Lower leg skin (tissue), 4 donors: ENCODE measurements around the gene PGAM5. TPM values are rescaled to one million over a fixed set of nuclear protein-coding genes. Genes with fewer than 3 reads are reported as not detected.
"Not testable (repeated sequence)": the region's sequence is repeated elsewhere in the genome, so short reads cannot be mapped to it uniquely, and the experiment has no call there.

Source experiments
- DNase-seq, 2 donors: peaks; one replicate each; pipeline ENCODE4 v3.0.0-alpha.2; 2019; ENCODE audit warnings: low spot score in 2 of 2
- H3K4me3 ChIP-seq: fragments of 200-600 bp; sonication (generic); 2 replicates; pipeline ENCODE4 v1.5.1; 2017; ENCODE audit warnings: mild to moderate bottlenecking, low read depth; ENCODE audit not compliant: poor library complexity, severe bottlenecking
- POLR2A ChIP-seq, 2 donors: fragments of 450-650 bp; IDR thresholded peaks; one replicate each; pipeline ENCODE4 v1.6.1; 2016 to 2017; ENCODE audit warnings: antibody characterized with exemption in 2 of 2, mild to moderate bottlenecking in 1 of 2, moderate library complexity in 1 of 2
- WGBS, 2 donors: methylation state at CpG; one replicate each; pipeline ENCODE4 v1.1.5; 2018; 5-methylcytosine and 5-hydroxymethylcytosine counted together
- intact Hi-C: fragments of 100-400 bp; cut with DNase I; formaldehyde crosslinking; loops from one replicate; pipeline ENCODE4 v1.15.0; 2023; ENCODE audit warnings: low total_unique reads
- total RNA-seq, 4 donors: library from RNA; depleted of rRNA; stranded (reverse); fragments of >200 nt; gene quantifications; one replicate each; pipeline ENCODE4 v1.1.0, GENCODE V29; 2016
- TF ChIP-seq, protein P1 (sequence below), 3 donors: fragments of 450-650 bp; IDR thresholded peaks; one replicate each; pipeline ENCODE4 v1.5.1; 2016; ENCODE audit warnings: antibody characterized with exemption in 3 of 3, mild to moderate bottlenecking in 3 of 3, moderate library complexity in 2 of 3

PGAM5 gene
- total RNA-seq, 4 donors from 2014 or later = 28.1 to 54.6 (median 32.8) TPM

DNA sequence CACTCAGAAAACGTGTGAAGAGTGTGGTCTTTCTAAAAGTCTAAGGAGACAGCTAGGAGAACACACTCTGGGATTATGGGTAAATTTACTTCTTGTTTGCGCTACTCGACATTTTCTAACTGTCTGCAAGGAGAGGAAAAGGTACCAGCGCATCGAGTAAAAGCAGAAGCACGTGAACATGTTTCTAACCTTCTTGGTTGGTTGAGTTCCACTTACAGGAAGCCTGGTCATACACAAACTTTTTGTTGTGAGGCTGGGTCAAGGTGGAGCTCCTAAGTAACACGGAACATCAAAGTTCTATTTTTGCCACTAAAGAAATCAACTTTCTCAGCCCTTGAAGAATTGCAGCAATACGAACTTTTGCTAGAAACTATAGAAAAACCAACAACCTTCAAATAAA is 31.0 kb downstream of the PGAM5 start:
- H3K4me3 ChIP-seq = no peak overlapping the region
- no peak for DNase-seq
- intact Hi-C loops = no loop called here
- WGBS, 2 donors = 90 to 94% methylated on average over 8 of the region's 8 CpGs
- TF ChIP-seq POLR2A (IDR thresholded peaks at IDR 0.05) = no peak
- TF ChIP-seq, protein P1, sequence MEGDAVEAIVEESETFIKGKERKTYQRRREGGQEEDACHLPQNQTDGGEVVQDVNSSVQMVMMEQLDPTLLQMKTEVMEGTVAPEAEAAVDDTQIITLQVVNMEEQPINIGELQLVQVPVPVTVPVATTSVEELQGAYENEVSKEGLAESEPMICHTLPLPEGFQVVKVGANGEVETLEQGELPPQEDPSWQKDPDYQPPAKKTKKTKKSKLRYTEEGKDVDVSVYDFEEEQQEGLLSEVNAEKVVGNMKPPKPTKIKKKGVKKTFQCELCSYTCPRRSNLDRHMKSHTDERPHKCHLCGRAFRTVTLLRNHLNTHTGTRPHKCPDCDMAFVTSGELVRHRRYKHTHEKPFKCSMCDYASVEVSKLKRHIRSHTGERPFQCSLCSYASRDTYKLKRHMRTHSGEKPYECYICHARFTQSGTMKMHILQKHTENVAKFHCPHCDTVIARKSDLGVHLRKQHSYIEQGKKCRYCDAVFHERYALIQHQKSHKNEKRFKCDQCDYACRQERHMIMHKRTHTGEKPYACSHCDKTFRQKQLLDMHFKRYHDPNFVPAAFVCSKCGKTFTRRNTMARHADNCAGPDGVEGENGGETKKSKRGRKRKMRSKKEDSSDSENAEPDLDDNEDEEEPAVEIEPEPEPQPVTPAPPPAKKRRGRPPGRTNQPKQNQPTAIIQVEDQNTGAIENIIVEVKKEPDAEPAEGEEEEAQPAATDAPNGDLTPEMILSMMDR (IDR thresholded peaks at IDR 0.05) = no peak

DNA sequence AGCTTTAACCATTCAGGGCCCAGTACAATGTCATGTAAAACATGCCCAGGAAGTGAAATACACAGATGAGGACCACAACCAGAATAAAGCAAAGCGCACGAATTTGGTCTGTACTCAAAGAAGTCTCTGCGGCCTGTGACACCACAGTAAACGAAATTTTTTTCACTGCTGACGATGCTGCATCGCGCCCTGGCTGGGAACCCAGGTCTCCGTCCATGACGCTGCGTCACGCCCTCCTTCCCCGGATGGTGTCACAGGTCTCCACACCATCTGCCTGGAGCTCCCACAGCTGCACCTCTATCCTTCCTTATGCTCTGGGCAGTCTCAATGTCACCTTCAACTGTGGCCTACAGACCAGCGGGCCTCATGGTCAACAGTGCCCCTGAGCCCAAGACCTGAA is 33.2 kb downstream of the PGAM5 start:
- no peak for DNase-seq
- 88 to 91% methylated on average over 13 of the region's 13 CpGs for WGBS, 2 donors
- no peak overlapping the region for H3K4me3 ChIP-seq
- intact Hi-C loops = no loop called here
- no peak for TF ChIP-seq POLR2A (IDR thresholded peaks at IDR 0.05)
- TF ChIP-seq, protein P1 (IDR thresholded peaks at IDR 0.05) = no peak

DNA sequence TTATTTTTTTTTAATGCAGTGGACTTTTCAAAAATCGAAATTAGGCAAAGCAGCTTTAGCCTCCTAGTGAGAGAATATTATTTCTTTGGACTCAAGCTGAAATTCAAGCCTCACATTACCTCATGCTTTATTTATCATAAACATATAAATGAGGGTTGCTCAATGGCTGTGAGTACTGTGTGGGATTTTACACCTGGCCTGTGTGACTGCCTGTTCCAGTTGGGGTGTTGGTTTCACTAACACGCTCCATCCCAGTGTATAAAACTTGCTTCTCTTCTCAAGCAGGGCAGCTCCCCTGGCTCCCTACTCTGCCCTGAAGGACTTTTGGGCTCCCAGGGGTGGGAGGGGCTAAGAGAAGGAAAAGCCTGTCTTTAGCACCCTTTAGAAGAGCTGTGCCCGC is 36.0 kb downstream of the PGAM5 start:
- DNase-seq = no peak
- intact Hi-C loops = no loop called here
- TF ChIP-seq, protein P1 (IDR thresholded peaks at IDR 0.05) = no peak
- TF ChIP-seq POLR2A (IDR thresholded peaks at IDR 0.05) = no peak
- WGBS, 2 donors = 80 to 82% methylated on average over 3 of the region's 3 CpGs
- H3K4me3 ChIP-seq = no peak overlapping the region

DNA sequence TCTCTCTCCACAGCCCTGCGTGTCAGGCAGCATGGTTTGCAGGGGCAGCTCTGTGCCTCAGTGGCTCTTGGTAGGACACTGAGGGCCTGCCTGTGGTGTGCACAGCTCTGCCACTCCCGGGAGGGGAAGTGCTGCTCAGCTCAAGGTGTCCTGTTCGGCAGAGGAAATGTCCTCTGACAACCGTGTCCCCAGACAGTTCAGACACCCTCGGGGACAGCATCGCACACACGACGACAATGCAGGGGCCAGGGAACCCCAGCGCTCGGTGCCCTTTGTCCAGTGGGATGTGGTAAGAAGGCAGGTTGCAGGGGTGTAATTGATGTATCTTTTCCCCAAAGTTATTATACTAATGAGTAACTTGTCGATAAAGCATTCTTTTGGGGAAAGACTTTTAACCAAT is 36.8 kb downstream of the PGAM5 start:
- 90 to 93% methylated on average over 10 to 11 of the region's 11 CpGs for whole genome bisulfite sequencing, 2 donors
- DNase-seq = no peak
- no peak overlapping the region for H3K4me3 ChIP-seq
- intact Hi-C loops = no loop called here
- TF ChIP-seq, protein P1 (IDR thresholded peaks at IDR 0.05) = no peak
- TF ChIP-seq POLR2A (IDR thresholded peaks at IDR 0.05) = no peak

DNA sequence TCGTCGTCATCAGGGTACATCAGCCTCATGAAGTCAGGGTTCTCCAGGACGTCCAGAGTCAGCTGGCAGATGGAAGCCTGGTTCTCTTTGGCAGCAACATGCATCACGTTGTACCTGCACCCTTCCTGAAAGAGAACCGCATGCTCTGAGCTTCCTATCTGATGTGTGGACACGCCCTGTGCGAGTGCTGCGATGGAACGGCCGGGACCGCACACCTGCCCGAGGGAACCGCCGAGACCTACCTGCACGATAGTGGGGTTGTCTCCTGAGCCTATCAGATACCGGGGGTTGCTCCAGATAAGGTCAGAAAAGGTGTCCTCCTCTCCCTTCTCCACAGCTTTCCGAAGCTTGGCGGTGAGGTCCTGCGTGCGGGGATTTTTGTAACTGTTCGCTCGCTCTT is 37.3 kb downstream of the PGAM5 start:
- 94 to 96% methylated on average over 18 to 22 of the region's 22 CpGs for WGBS, 2 donors
- no peak for TF ChIP-seq POLR2A (IDR thresholded peaks at IDR 0.05)
- TF ChIP-seq, protein P1 (IDR thresholded peaks at IDR 0.05) = no peak
- DNase-seq = no peak
- intact Hi-C loops = no loop called here
- H3K4me3 ChIP-seq = no peak overlapping the region

DNA sequence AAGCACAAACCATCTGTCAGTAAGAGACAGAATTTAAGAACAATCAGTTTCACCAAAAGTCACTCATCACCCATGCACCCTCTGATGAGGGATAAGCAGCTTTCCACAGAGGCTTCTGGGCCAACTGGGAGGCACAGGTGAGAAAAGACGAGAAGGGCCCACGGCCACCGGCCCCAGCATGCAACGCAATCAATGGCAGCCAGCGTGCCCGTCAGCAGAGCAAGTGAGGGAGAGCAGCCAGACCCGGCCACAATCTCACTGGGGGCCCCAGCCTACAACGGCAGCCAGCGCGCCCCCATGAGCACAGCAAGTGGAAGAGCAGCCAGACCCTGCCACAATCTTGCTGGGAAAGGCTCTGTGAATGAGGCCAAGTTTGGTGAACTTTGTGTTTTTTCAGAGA is 37.7 kb downstream of the PGAM5 start:
- WGBS, 2 donors = 87 to 90% methylated on average over 9 to 10 of the region's 10 CpGs
- no peak for TF ChIP-seq POLR2A (IDR thresholded peaks at IDR 0.05)
- TF ChIP-seq, protein P1 (IDR thresholded peaks at IDR 0.05) = no peak
- intact Hi-C loops = no loop called here
- no peak overlapping the region for H3K4me3 ChIP-seq
- DNase-seq = no peak

DNA sequence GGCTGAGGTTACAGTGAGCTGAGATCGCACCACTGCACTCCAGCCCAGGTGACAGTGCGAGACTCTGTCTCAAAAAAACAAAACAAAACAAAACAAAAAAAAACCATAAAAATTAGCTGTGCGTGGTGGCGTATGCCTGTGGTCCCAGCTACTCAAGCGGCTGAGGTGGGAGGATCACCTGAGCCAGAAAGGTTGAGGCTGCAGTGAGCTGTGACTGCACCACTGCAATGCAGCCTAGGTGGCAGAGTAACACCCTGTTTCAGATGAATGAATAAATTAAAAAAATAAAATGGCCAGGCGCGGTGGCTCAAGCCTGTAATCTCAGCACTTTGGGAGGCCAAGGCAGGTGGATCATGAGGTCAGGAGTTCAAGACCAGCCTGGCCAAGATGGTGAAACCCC is 43.0 kb downstream of the PGAM5 start:
- H3K4me3 ChIP-seq, DNase-seq, intact Hi-C loops: not testable (repeated sequence)
- WGBS, 2 donors = 96% methylated on average over 7 of the region's 7 CpGs
